Common myeloid progenitor, CD34-positive (primary cell): ENCODE results near the gene SLC6A3.
"Not testable (repeated sequence)": the region's sequence is repeated elsewhere in the genome, so short reads cannot be mapped to it uniquely, and the experiment has no call there.

Source experiments
- CTCF ChIA-PET: fragments of 350-600 bp; sonication (Branson Sonifier 250); formaldehyde crosslinking; loops from one replicate; lab custom pipeline; 2021; ENCODE audit warnings: antibody characterized with exemption; lab: Charles Lee
- POLR2A ChIA-PET: fragments of 350-600 bp; sonication (Branson Sonifier 250); formaldehyde crosslinking; loops from one replicate; lab custom pipeline; 2021; ENCODE audit warnings: antibody characterized with exemption; lab: Charles Lee
- DNase-seq, 3 donors: peaks; one replicate each; pipeline versions ENCODE4 v3.0.0 to v3.0.0-alpha.2; 2013
- H3K27ac ChIP-seq, 2 experiments: 1 replicate in 1 of 2; 2 replicates in 1 of 2; pipeline ENCODE4 v1.7.0; 2013; ENCODE audit warnings: inconsistent platforms in 2 of 2, low read length in 2 of 2, mild to moderate bottlenecking in 2 of 2, low read depth in 1 of 2, moderate library complexity in 1 of 2; ENCODE audit not compliant: severe bottlenecking in 2 of 2, insufficient read depth in 1 of 2, poor library complexity in 1 of 2
- H3K27me3 ChIP-seq, 5 experiments: replicated peaks in 2 of 5; 1 replicate in 3 of 5; 2 replicates in 2 of 5; pipeline versions ENCODE4 v1.6.1 to v1.7.0; 2013; ENCODE audit warnings: low read length in 4 of 5, mild to moderate bottlenecking in 2 of 5, moderate library complexity in 2 of 5, inconsistent platforms in 1 of 5; ENCODE audit not compliant: insufficient read depth in 5 of 5, control insufficient read depth in 4 of 5
- H3K36me3 ChIP-seq, 4 experiments: 1 replicate in 2 of 4; 2 replicates in 2 of 4; pipeline versions ENCODE4 v1.6.1 to v1.7.0; 2013; ENCODE audit warnings: low read length in 3 of 4, control low read depth in 1 of 4, mild to moderate bottlenecking in 1 of 4; ENCODE audit not compliant: control insufficient read depth in 4 of 4, insufficient read depth in 4 of 4
- H3K4me1 ChIP-seq, 4 experiments: 1 replicate in 3 of 4; 2 replicates in 1 of 4; pipeline versions ENCODE4 v1.6.1 to v1.7.1; 2013; ENCODE audit warnings: low read length in 3 of 4, mild to moderate bottlenecking in 3 of 4, control low read depth in 1 of 4, inconsistent platforms in 1 of 4, moderate library complexity in 1 of 4; ENCODE audit not compliant: control insufficient read depth in 4 of 4, insufficient read depth in 4 of 4; ENCODE audit errors: control extremely low read depth in 1 of 4
- H3K4me3 ChIP-seq, 7 experiments: 1 replicate in 4 of 7; 2 replicates in 3 of 7; pipeline versions ENCODE4 v1.5.1 to v1.7.0; 2013; ENCODE audit warnings: mild to moderate bottlenecking in 7 of 7, low read length in 6 of 7, moderate library complexity in 6 of 7, inconsistent platforms in 2 of 7, low read depth in 2 of 7, control low read depth in 1 of 7; ENCODE audit not compliant: insufficient read depth in 4 of 7, control insufficient read depth in 1 of 7; ENCODE audit errors: extremely low read depth in 1 of 7
- H3K9me3 ChIP-seq, 5 experiments: 1 replicate in 4 of 5; 2 replicates in 1 of 5; pipeline versions ENCODE4 v1.6.1 to v1.7.1; 2013; ENCODE audit warnings: low read length in 4 of 5, mild to moderate bottlenecking in 2 of 5, inconsistent platforms in 1 of 5, low read depth in 1 of 5, moderate library complexity in 1 of 5; ENCODE audit not compliant: control insufficient read depth in 4 of 5, insufficient read depth in 2 of 5; ENCODE audit errors: control extremely low read depth in 1 of 5
- WGBS: methylation state at CpG from one replicate; pipeline ENCODE4 v1.1.5; 2013; ENCODE audit not compliant: insufficient coverage; 5-methylcytosine and 5-hydroxymethylcytosine counted together

The SLC6A3 gene

GRCh38 chr5:1428107-1428506, 17.1 kb downstream of the SLC6A3 start:
- CTCF ChIA-PET, result no interaction called here
- Histone ChIP-seq H3K4me1 (no peaks in the 10 kb centered on the region), H3K27me3 (no peaks in the 10 kb centered on the region), H3K4me3 (no peak overlapping the region), H3K27ac (no peak overlapping the region), H3K9me3 (peaks cover 10 to 48% (median 19%) of the 10 kb centered on the region in 5 experiments), H3K36me3 (no peaks in the 10 kb centered on the region)
- no peak for DNase-seq
- POLR2A ChIA-PET, result no interaction called here
- WGBS, result 100% methylated on average over 1 of the region's 1 CpG

GRCh38 chr5:1424716-1425115, 20.5 kb downstream of the SLC6A3 start:
- Histone ChIP-seq H3K27ac (no peak overlapping the region), H3K27me3 (no peaks in the 10 kb centered on the region), H3K9me3 (peaks cover 9 to 38% (median 12%) of the 10 kb centered on the region in 5 experiments), H3K4me3 (no peak overlapping the region), H3K36me3 (no peaks in the 10 kb centered on the region), H3K4me1 (no peaks in the 10 kb centered on the region)
- 92% methylated on average over 9 of the region's 9 CpGs for WGBS
- ChIA-PET POLR2A (no interaction called here), CTCF (no interaction called here)
- no peak for DNase-seq

GRCh38 chr5:1423901-1424603, 21.2 kb downstream of the SLC6A3 start:
- Histone ChIP-seq H3K27ac (no peak overlapping the region), H3K27me3 (no peaks in the 10 kb centered on the region), H3K9me3 (peaks cover 8 to 32% (median 10%) of the 10 kb centered on the region in 5 experiments), H3K4me1 (no peaks in the 10 kb centered on the region), H3K4me3 (no peak overlapping the region), H3K36me3 (no peaks in the 10 kb centered on the region)
- CTCF ChIA-PET, result no interaction called here
- no peak for DNase-seq
- 91% methylated on average over 15 of the region's 19 CpGs for WGBS
- POLR2A ChIA-PET, result no interaction called here

- POLR2A ChIA-PET, H3K4me3 ChIP-seq, DNase-seq, H3K36me3 ChIP-seq, CTCF ChIA-PET, H3K4me1 ChIP-seq, H3K27ac ChIP-seq, H3K27me3 ChIP-seq: not testable (repeated sequence)
- peaks cover 0 to 17% (median 3%) of the 10 kb centered on the region in 5 experiments for H3K9me3 ChIP-seq
- 97% methylated on average over 11 of the region's 13 CpGs for WGBS
These were observed 22.7 kb downstream of the SLC6A3 start for GRCh38 chr5:1422522-1422921.

- Histone ChIP-seq H3K27ac (no peak overlapping the region), H3K4me1 (no peaks in the 10 kb centered on the region), H3K27me3 (peaks cover 0 to 3% (median 0%) of the 10 kb centered on the region in 5 experiments), H3K9me3 (peaks cover 0 to 10% (median 3%) of the 10 kb centered on the region in 5 experiments), H3K4me3 (no peak overlapping the region), H3K36me3 (no peaks in the 10 kb centered on the region)
- WGBS, result 96% methylated on average over 19 of the region's 29 CpGs
- ChIA-PET CTCF (no interaction called here), POLR2A (no interaction called here)
- no peak for DNase-seq
These were observed 23.5 kb downstream of the SLC6A3 start for GRCh38 chr5:1421521-1422341.

GRCh38 chr5:1420211-1421195, 24.7 kb downstream of the SLC6A3 start:
- H3K36me3 ChIP-seq, result no peaks in the 10 kb centered on the region
- peaks cover 0 to 9% (median 0%) of the 10 kb centered on the region in 5 experiments for H3K27me3 ChIP-seq
- H3K27ac ChIP-seq, result no peak overlapping the region
- 87% methylated on average over 19 of the region's 23 CpGs for WGBS
- ChIA-PET CTCF (no interaction called here), POLR2A (no interaction called here)
- H3K9me3 ChIP-seq, result peaks cover 0 to 12% (median 0%) of the 10 kb centered on the region in 5 experiments
- H3K4me3 ChIP-seq, result no peak overlapping the region
- no peak for DNase-seq
- H3K4me1 ChIP-seq, result no peaks in the 10 kb centered on the region
